Stimulated activated CD4-positive, alpha-beta T cell treated with anti-CD3 and anti-CD28 coated beads, Interleukin-4, amount 100 ng/mL, for 24 hours (primary cell): ENCODE data around the gene ESR1.
"Not testable (repeated sequence)": the region's sequence is repeated elsewhere in the genome, so short reads cannot be mapped to it uniquely, and the experiment has no call there.

Source experiments
- DNase-seq: peaks from one replicate; pipeline ENCODE4 v3.0.0-alpha.2; 2020

Gene ESR1

GRCh38 chr6:152059909-152060308, 252.4 kb downstream of the ESR1 start:
- no peak for DNase-seq

GRCh38 chr6:152062476-152062875, 255.0 kb downstream of the ESR1 start:
- no peak for DNase-seq

- DNase-seq = no peak
Measured at GRCh38 chr6:152063170-152063921, 255.9 kb downstream of the ESR1 start.

DNA sequence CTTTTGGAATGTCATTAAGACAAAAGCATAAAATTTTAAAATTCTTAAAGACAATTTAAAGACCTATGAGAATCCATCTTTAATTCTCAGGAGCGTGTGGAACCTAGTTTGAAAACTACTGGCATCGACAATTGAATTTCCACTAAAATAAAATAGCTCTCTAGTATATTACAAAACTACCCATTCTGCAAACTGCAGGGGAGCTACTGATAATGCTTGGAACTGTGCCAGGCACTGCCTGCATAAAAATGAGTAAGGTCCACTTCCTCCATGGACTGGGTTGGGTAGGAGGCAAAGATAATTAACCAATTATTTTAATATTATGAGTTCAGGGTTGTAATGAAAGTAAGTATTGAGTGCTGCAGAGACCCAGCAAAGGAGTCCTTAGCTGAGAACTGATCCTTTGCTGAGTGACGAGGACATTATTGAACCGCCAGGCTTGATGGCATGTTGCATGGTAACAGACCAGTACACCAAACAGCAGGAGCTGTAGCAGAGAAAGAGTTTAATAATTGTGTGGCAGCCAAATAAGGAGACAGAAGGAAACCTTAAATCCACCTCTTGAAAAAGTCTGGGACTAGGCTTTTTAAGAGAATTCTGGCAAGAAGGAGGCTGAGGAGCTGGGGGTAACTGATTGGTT, 261.3 kb downstream of the ESR1 start:
- DNase-seq = no peak

DNA sequence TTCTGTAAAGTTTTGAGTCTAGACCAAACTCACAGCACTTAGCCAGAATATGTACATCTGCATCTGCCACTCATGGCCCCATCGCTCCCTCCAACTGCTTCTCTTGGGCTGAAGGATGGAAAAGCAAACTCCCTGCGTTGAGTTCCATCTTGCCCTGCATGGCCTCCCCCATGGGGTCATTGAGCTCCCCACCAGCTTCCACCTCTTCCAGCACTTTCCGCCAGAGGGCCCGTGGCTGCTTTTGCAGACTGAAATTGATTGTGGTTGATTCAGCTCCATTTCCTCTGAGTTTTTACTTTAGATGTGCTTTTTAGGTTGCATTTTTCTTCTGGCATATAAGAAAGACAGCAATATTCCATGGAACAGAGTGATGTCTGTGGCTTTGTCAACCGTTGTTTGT, 263.1 kb downstream of the ESR1 start:
- no peak for DNase-seq

DNA sequence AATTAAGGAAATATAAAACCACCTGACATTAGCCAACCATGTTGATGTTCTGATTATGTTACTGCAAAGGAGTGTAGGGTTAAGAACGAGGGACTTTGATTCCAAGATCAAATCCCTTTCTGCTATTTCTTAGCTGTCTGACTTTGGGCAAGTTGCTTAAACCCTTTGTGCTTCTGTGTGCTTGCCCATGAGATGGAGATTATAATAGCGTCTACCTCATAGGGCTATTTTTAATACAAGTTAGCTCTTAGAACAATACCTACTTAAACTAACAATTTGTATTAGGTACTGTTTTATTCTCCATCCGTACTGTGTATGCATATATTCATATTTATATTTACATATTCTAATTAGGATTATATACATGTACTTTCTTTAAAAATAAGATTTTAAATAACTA, 263.8 kb downstream of the ESR1 start:
- DNase-seq = no peak

DNA sequence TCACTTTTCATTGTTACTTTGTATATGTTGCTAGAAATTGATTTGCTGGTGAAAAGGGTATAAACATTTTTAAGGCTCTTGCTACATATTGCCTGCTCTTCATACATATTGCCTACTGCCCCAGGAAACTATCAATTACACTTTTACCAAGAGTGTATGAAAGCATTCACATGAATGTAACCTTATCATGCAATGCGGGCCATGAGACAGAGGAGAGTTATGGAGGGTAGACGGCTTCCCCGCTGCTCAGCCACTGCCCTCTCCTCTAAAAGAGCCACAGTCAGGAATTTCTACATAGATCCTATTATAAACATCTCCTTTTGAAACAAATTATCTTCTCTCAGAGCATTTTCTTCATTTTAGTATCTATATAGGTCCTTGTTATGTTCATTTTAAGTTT, 264.4 kb downstream of the ESR1 start:
- DNase-seq = no peak

- not testable (repeated sequence) for DNase-seq
Measured at GRCh38 chr6:152076242-152076641, 268.8 kb downstream of the ESR1 start.

GRCh38 chr6:152078001-152078400, 270.5 kb downstream of the ESR1 start:
- no peak for DNase-seq

DNA sequence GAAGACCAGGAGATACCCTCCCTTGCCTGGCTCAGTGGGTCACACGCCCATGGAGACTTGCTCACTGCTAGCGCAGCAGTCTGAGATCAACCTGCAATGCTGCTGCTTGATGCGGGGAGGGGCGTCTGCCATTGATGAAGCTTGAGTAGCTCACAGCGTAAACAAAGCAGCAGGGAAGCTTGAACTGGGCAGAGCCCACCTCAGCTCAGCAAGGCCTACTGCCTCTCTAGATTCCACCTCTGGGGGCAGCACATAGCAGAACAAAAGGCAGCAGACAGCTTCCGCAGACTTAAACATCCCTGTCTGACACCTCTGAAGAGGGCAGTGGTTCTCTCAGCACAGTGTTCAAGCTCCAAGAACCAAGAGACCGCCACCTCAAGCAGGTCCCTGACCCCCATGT, 271.3 kb downstream of the ESR1 start:
- no peak for DNase-seq

- DNase-seq = no peak
Measured at GRCh38 chr6:152085451-152085921, 278.0 kb downstream of the ESR1 start.

GRCh38 chr6:152086223-152086873, 278.9 kb downstream of the ESR1 start:
- DNase-seq = no peak

DNA sequence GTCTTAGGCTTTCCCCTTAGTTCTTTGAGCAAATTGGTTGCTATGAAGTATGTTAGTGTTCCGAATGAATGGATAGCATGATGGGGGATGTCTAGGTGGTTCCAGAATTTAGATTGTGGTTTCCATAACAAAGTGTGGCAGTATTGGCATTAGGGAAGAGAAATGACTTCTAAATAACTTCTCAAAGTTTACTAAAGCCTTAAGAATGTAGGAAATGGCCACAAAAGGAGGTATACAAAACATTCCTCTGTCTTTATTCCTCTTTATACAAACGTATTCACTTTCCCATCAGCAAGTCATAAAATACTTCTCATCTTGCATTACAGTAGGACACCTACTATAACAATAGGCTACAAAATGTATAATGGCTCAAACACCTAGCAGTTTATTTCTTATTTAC, 279.6 kb downstream of the ESR1 start:
- DNase-seq = no peak

DNA sequence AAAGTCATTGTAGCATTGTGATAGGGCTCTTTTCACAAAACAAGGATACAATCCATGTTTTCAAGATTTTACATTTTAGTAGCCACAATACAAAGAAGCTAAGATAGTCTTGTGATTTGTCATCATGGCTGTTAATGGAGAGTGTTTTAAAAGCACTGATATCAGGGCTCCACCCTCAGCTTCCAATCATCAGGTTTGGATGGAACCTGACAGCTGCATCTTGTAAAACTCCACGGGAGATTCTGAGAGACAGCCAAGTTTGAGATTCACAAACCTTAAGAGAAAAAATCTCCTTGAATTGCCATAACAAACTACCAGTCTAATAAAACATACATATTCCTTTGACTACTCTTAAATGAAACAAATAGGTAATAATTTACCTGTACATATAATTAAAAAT, 280.2 kb downstream of the ESR1 start:
- DNase-seq = no peak

DNA sequence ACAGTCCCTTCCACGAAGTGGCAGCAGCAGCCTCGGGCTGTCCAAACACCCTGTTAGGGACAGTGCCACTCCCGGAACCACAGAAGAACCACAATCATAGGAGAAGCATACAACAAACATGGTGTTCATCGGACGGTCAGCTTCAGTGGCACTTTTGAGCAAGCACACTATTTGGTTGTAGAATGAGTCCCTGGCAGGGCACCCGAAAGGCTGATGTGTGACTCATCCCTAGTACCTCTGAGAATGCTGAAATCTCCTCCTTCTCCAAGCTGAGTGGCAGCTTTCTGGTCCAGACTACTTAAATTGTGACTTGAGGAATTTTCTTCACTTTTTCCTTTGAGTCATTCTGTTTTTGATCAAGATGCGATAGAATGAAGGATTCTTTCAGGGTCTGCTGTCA, 282.5 kb downstream of the ESR1 start:
- DNase-seq = no peak

DNA sequence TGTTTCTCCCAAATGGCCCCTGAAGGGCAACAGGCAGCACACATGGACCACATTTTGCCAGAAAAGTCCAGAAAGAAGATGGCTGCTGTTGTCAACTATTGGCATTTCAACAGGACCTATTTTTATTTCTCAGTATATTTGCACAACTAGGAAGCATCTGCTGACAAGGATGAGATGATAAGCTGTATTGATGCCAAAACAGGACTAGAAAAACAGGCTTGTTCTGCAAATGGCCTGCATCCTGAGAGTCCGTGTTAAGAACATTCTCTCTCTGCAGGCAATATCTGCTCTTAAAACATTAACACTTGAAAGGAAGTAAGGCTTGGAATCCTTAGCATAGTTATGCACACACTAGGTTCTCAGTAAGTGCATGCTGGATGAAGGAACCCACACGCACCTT, 283.7 kb downstream of the ESR1 start:
- DNase-seq = no peak

GRCh38 chr6:152091851-152092341, 284.4 kb downstream of the ESR1 start:
- DNase-seq = no peak

DNA sequence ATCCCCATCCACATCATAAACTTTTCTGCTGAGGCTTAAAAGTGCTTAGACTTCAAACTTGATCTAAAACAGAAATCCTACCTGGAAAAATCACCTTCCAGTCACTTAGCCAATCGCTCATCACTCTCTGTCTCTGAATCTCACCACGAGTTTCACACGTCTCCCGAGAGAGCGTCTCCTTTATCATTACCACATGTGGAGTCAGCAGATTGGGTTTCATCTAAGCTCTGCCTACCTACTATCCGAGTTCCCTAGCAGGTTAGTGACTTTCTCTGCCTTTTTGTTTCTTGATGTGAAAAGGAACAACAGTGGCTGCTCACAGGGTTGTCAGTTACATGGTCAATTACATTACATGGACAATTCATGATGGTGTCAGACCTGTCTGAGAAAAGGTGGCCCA, 286.2 kb downstream of the ESR1 start:
- no peak for DNase-seq

DNA sequence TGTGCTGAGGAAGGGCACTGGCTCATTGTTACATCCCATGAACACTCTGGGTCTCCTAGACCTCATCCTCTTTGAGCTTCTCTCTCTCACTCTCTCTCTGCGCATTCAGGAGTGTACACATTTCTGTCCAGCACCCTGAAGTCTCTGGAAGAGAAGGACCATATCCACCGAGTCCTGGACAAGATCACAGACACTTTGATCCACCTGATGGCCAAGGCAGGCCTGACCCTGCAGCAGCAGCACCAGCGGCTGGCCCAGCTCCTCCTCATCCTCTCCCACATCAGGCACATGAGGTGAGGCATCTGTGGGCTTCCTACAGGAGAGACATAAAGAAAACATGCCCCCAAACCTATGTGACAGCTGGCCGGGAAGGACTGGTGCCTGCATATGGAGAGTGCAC, 286.8 kb downstream of the ESR1 start:
- DNase-seq = no peak

GRCh38 chr6:152094992-152095592, 287.6 kb downstream of the ESR1 start:
- DNase-seq = peak; percentile 16

DNA sequence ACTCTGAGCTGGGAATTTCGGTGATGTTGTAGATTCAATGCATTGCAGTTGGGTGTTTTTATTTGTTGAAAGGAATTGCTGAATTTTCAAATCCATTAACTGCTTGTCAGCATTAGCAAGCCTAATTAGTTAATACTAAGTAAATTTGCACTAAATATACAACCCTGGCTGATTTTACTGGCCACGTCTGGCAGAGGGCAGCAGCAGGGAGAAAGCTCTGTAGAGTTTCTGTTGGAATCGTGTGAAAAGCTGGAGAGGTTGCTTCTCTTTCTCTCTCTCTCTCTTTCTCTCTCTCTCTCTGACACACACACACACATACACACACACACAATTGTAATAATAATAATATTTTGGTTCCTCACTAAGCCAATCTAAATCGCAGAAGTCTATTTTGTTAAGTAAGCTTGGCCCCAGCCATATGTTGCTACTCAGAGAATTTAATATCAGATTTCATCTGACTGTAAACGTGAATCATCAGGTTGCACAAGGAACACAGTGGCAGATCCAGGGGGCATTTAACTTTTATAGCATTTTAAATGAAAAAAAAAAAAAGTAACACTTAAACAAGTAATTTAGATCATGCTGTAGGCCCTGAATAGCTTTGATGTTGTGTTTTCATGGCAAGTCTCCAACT, 289.5 kb downstream of the ESR1 start:
- no peak for DNase-seq

GRCh38 chr6:152098683-152099082, 291.2 kb downstream of the ESR1 start:
- no peak for DNase-seq
